HepG2 (cell line): Measurements from ENCODE around the gene CCDC197. TPM values are rescaled to one million over a fixed set of nuclear protein-coding genes. Genes with fewer than 3 reads are reported as not detected.

Experiments used
- BCL6 ChIP-seq: IDR thresholded peaks from 2 replicates; pipeline ENCODE4 v1.6.1; 2016; ENCODE audit warnings: missing genetic modification reagents, missing compliant biosample characterization
- BHLHE40 ChIP-seq: IDR thresholded peaks from 2 replicates; pipeline ENCODE4 v1.6.1; 2011; ENCODE audit warnings: low read length, improper control_type of control experiment
- CEBPB ChIP-seq: IDR thresholded peaks from 2 replicates; pipeline ENCODE4 v1.6.1; 2011; ENCODE audit warnings: low read depth, low read length, improper control_type of control experiment, borderline replicate concordance
- PAX8 ChIP-seq: sonication (generic); formaldehyde crosslinking; IDR thresholded peaks from 2 replicates; pipeline ENCODE4 v1.8.0; 2022; ENCODE audit warnings: mild to moderate bottlenecking, missing genetic modification reagents, borderline replicate concordance
- PTBP1 ChIP-seq: fragments of 200-400 bp; formaldehyde crosslinking; IDR thresholded peaks from 2 replicates; pipeline ENCODE4 v1.6.1; 2018; ENCODE audit warnings: low read length, low read depth; ENCODE audit not compliant: poor library complexity, severe bottlenecking
- SP1 ChIP-seq, 2 experiments: fragments of 450-650 bp in 1 of 2; sonication (generic) in 1 of 2; formaldehyde crosslinking in 1 of 2; IDR thresholded peaks; 2 replicates each; pipeline versions ENCODE4 v1.4.0 to v1.6.1; 2016 to 2020; ENCODE audit warnings: missing genetic modification reagents in 1 of 2
- ZBTB14 ChIP-seq: sonication (generic); formaldehyde crosslinking; IDR thresholded peaks from 2 replicates; pipeline ENCODE4 v1.4.0; 2020; ENCODE audit warnings: missing genetic modification reagents
- ZNF253 ChIP-seq: sonication (generic); formaldehyde crosslinking; IDR thresholded peaks from 2 replicates; pipeline ENCODE4 v1.8.0; 2022; ENCODE audit warnings: mild to moderate bottlenecking, missing genetic modification reagents, borderline replicate concordance
- ZNF749 ChIP-seq: sonication (generic); formaldehyde crosslinking; IDR thresholded peaks from 2 replicates; pipeline ENCODE4 v1.8.0; 2022; ENCODE audit warnings: mild to moderate bottlenecking, missing genetic modification reagents, moderate library complexity, borderline replicate concordance
- ZNF83 ChIP-seq: sonication (generic); formaldehyde crosslinking; IDR thresholded peaks from 2 replicates; pipeline ENCODE4 v1.4.0; 2020; ENCODE audit warnings: missing genetic modification reagents, mild to moderate bottlenecking, borderline replicate concordance
- ZZZ3 ChIP-seq: sonication (generic); formaldehyde crosslinking; IDR thresholded peaks from 2 replicates; pipeline ENCODE4 v1.4.0; 2020; ENCODE audit warnings: missing genetic modification reagents, mild to moderate bottlenecking, borderline replicate concordance
- polyA plus RNA-seq, 8 experiments: library from polyadenylated mRNA; depleted of rRNA in 3 of 8; stranded (reverse) in 7 of 8; unstranded in 1 of 8; fragments of >200 nt; fragmentation: Illumina TruSeq in 4 of 8; extraction: Trizol in 4 of 8; gene quantifications; 2 replicates each; pipeline versions ENCODE4 v1.2.1 to v1.2.3, GENCODE V29; 2011 to 2016; ENCODE audit warnings: low read depth in 4 of 8, missing spikeins in 1 of 8, mixed read lengths in 1 of 8; ENCODE audit not compliant: insufficient read depth in 1 of 8
- total RNA-seq, 5 experiments: library from RNA; depleted of rRNA; stranded (reverse); fragments of >200 nt; fragmentation: Illumina TruSeq; extraction: Trizol; gene quantifications; 2 replicates each; pipeline ENCODE4 v1.2.3, GENCODE V29; 2016; ENCODE audit warnings: low read depth in 1 of 5
- TF ChIP-seq, protein P1 (sequence below): IDR thresholded peaks from 2 replicates; pipeline ENCODE4 v1.6.1; 2016
- TF ChIP-seq, protein P2 (sequence below): fragments of 450-650 bp; IDR thresholded peaks from 2 replicates; pipeline ENCODE4 v1.6.1; 2017
- TF ChIP-seq, protein P3 (sequence below): sonication (generic); formaldehyde crosslinking; IDR thresholded peaks from 2 replicates; pipeline ENCODE4 v1.5.0; 2020; ENCODE audit warnings: mild to moderate bottlenecking, missing genetic modification reagents
- TF ChIP-seq, protein P4 (sequence below): sonication (generic); formaldehyde crosslinking; IDR thresholded peaks from 2 replicates; pipeline ENCODE4 v1.5.0; 2020; ENCODE audit warnings: mild to moderate bottlenecking, missing genetic modification reagents

CCDC197 gene
- total and polyA plus RNA-seq, 2 of the 13 experiments (the other 11 are each of a cell fraction or from before 2014, with no cell fraction given) = 0.11 to 0.13 TPM

GRCh38 chr14:94022532-94023411 lies 25.7 kb downstream of the CCDC197 start (continued):
- TF ChIP-seq, protein P1, sequence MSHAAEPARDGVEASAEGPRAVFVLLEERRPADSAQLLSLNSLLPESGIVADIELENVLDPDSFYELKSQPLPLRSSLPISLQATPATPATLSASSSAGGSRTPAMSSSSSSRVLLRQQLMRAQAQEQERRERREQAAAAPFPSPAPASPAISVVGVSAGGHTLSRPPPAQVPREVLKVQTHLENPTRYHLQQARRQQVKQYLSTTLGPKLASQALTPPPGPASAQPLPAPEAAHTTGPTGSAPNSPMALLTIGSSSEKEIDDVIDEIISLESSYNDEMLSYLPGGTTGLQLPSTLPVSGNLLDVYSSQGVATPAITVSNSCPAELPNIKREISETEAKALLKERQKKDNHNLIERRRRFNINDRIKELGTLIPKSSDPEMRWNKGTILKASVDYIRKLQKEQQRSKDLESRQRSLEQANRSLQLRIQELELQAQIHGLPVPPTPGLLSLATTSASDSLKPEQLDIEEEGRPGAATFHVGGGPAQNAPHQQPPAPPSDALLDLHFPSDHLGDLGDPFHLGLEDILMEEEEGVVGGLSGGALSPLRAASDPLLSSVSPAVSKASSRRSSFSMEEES = peak; percentile 72
- peak; percentile 10; the same call in 1 of the 2 replicates for TF ChIP-seq BHLHE40
- no peak for TF ChIP-seq PTBP1
- TF ChIP-seq ZZZ3 (CRISPR knock-in tag) = no peak
- TF ChIP-seq, protein P2, sequence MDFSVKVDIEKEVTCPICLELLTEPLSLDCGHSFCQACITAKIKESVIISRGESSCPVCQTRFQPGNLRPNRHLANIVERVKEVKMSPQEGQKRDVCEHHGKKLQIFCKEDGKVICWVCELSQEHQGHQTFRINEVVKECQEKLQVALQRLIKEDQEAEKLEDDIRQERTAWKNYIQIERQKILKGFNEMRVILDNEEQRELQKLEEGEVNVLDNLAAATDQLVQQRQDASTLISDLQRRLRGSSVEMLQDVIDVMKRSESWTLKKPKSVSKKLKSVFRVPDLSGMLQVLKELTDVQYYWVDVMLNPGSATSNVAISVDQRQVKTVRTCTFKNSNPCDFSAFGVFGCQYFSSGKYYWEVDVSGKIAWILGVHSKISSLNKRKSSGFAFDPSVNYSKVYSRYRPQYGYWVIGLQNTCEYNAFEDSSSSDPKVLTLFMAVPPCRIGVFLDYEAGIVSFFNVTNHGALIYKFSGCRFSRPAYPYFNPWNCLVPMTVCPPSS = no peak
- TF ChIP-seq ZNF83 = no peak
- no peak for TF ChIP-seq ZNF253
- TF ChIP-seq SP1 (IDR thresholded peaks at IDR 0.05) = no peak
- no peak for TF ChIP-seq SP1 (CRISPR knock-in tag; IDR thresholded peaks at IDR 0.05)
- TF ChIP-seq ZNF749 (CRISPR knock-in tag) = 0 out of 2 replicates have a peak, but pooled peaks have one; percentile 25
- TF ChIP-seq BCL6 (CRISPR knock-in tag) = peak; percentile 81
- no peak for TF ChIP-seq ZBTB14 (CRISPR knock-in tag)
- no peak for TF ChIP-seq PAX8 (CRISPR knock-in tag)
- TF ChIP-seq CEBPB = peak; percentile 91
- TF ChIP-seq, protein P3, sequence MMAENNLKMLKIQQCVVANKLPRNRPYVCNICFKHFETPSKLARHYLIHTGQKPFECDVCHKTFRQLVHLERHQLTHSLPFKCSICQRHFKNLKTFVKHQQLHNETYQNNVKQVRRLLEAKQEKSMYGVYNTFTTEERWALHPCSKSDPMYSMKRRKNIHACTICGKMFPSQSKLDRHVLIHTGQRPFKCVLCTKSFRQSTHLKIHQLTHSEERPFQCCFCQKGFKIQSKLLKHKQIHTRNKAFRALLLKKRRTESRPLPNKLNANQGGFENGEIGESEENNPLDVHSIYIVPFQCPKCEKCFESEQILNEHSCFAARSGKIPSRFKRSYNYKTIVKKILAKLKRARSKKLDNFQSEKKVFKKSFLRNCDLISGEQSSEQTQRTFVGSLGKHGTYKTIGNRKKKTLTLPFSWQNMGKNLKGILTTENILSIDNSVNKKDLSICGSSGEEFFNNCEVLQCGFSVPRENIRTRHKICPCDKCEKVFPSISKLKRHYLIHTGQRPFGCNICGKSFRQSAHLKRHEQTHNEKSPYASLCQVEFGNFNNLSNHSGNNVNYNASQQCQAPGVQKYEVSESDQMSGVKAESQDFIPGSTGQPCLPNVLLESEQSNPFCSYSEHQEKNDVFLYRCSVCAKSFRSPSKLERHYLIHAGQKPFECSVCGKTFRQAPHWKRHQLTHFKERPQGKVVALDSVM (CRISPR knock-in tag) = no peak
- TF ChIP-seq, protein P4, sequence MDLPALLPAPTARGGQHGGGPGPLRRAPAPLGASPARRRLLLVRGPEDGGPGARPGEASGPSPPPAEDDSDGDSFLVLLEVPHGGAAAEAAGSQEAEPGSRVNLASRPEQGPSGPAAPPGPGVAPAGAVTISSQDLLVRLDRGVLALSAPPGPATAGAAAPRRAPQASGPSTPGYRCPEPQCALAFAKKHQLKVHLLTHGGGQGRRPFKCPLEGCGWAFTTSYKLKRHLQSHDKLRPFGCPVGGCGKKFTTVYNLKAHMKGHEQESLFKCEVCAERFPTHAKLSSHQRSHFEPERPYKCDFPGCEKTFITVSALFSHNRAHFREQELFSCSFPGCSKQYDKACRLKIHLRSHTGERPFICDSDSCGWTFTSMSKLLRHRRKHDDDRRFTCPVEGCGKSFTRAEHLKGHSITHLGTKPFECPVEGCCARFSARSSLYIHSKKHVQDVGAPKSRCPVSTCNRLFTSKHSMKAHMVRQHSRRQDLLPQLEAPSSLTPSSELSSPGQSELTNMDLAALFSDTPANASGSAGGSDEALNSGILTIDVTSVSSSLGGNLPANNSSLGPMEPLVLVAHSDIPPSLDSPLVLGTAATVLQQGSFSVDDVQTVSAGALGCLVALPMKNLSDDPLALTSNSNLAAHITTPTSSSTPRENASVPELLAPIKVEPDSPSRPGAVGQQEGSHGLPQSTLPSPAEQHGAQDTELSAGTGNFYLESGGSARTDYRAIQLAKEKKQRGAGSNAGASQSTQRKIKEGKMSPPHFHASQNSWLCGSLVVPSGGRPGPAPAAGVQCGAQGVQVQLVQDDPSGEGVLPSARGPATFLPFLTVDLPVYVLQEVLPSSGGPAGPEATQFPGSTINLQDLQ (CRISPR knock-in tag) = no peak
